Smooth muscle cell (in vitro differentiated cells): ENCODE data around the gene PNLIPRP3. TPM values are rescaled to one million over a fixed set of nuclear protein-coding genes. Genes with fewer than 3 reads are reported as not detected.

ENCODE experiments used
- DNase-seq: peaks from one replicate; lab custom pipeline; 2025; ENCODE audit not compliant: unreplicated experiment; lab: John Stamatoyannopoulos, UW
- H2AFZ ChIP-seq: fragments of 200-600 bp; sonication (generic); 2 replicates; pipeline ENCODE4 v1.6.0; 2016; ENCODE audit warnings: antibody characterized with exemption, low read depth, mild to moderate bottlenecking
- H3F3A ChIP-seq: fragments of 200-600 bp; sonication (generic); 2 replicates; pipeline ENCODE4 v1.6.0; 2017; ENCODE audit warnings: antibody characterized with exemption, low read depth
- H3K27ac ChIP-seq: fragments of 200-600 bp; sonication (generic); 2 replicates; pipeline ENCODE4 v1.5.1; 2016; ENCODE audit warnings: low read depth, mild to moderate bottlenecking
- H3K27me3 ChIP-seq: fragments of 200-600 bp; sonication (generic); 2 replicates; pipeline ENCODE4 v1.6.1; 2016; ENCODE audit warnings: low read depth, mild to moderate bottlenecking
- H3K36me3 ChIP-seq: fragments of 200-600 bp; sonication (generic); 2 replicates; pipeline ENCODE4 v1.5.1; 2016; ENCODE audit warnings: low read depth
- H3K4me1 ChIP-seq: fragments of 200-600 bp; sonication (generic); 2 replicates; pipeline ENCODE4 v1.5.1; 2016; ENCODE audit warnings: low read depth
- H3K4me2 ChIP-seq: fragments of 200-600 bp; sonication (generic); 2 replicates; pipeline ENCODE4 v1.6.0; 2016; ENCODE audit warnings: mild to moderate bottlenecking
- H3K4me3 ChIP-seq: fragments of 200-600 bp; sonication (generic); 2 replicates; pipeline ENCODE4 v1.5.1; 2016; ENCODE audit warnings: mild to moderate bottlenecking
- H3K79me2 ChIP-seq: fragments of 200-600 bp; sonication (generic); 2 replicates; pipeline ENCODE4 v1.6.0; 2016; ENCODE audit warnings: low read depth, mild to moderate bottlenecking
- H3K9ac ChIP-seq: fragments of 200-600 bp; sonication (generic); 2 replicates; pipeline ENCODE4 v1.6.0; 2016; ENCODE audit warnings: low read depth
- H3K9me3 ChIP-seq: fragments of 200-600 bp; sonication (generic); replicated peaks from 2 replicates; pipeline ENCODE4 v1.5.1; 2016; ENCODE audit warnings: low read depth
- H4K20me1 ChIP-seq: fragments of 200-600 bp; sonication (generic); 2 replicates; pipeline ENCODE4 v1.6.0; 2016; ENCODE audit warnings: low read depth
- WGBS: methylation state at CpG from one replicate; pipeline ENCODE4 v1.1.7; 2016; ENCODE audit warnings: low lambda C conversion rate; 5-methylcytosine and 5-hydroxymethylcytosine counted together
- polyA plus RNA-seq: library from polyadenylated mRNA; unstranded; fragments of >200 nt; fragmentation: Nextera tagmentation; extraction: Ambion mirVana; gene quantifications from 2 replicates; pipeline ENCODE4 v1.2.1, GENCODE V29; 2016
- total RNA-seq: library from RNA; depleted of rRNA; stranded (reverse); fragments of >200 nt; gene quantifications from 2 replicates; pipeline ENCODE4 v1.2.3, GENCODE V29; 2014
- TF ChIP-seq, protein P1 (sequence below): fragments of 200-600 bp; sonication (generic); IDR thresholded peaks from 2 replicates; pipeline ENCODE4 v1.5.1; 2017; ENCODE audit warnings: borderline replicate concordance, mild to moderate bottlenecking, antibody characterized with exemption; ENCODE audit not compliant: insufficient read depth, poor library complexity, severe bottlenecking

Gene PNLIPRP3
- 0.31 TPM in 2 replicates for total RNA-seq
- polyA plus RNA-seq, result not detected in 2 replicates

DNA sequence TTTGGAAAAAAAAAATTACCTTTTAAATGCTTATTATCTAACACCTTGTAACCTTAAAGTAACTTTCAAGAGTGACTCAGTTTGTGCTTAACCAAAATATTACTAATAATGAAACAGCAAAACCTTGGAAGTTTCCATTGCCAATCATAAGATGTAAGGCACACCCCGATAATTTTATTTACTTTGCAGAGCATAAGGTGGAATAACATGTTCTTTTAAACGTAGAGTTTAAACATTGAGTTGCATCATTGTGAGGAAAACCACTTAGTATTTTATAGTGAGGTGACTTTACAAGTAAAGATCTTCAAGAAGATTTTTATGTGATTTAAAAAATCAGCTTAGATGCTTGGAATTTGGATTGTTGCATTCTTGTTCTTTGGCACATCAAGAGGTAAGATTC lies at the start of gene PNLIPRP3:
PNLIPRP3 (plus strand) TSS at position 177 of the 400 bp plus-strand sequence; CDS start at position 343, 166 bp downstream.
- no peak within 1 kb of the TSS for H2AFZ ChIP-seq
- no peaks in the 10 kb centered on the region for H3K4me1 ChIP-seq
- H4K20me1 ChIP-seq, result no peaks in the 10 kb centered on the region
- H3K4me2 ChIP-seq, result no peak within 1 kb of the TSS
- no peaks in the 10 kb centered on the region for H3K9me3 ChIP-seq
- H3K4me3 ChIP-seq, result no peak within 1 kb of the TSS
- DNase-seq, result no peak
- WGBS, result 80% methylated on average over 2 of the region's 2 CpGs
- H3K27ac ChIP-seq, result no peak within 1 kb of the TSS
- H3F3A ChIP-seq, result no peaks in the 10 kb centered on the region
- TF ChIP-seq, protein P1, sequence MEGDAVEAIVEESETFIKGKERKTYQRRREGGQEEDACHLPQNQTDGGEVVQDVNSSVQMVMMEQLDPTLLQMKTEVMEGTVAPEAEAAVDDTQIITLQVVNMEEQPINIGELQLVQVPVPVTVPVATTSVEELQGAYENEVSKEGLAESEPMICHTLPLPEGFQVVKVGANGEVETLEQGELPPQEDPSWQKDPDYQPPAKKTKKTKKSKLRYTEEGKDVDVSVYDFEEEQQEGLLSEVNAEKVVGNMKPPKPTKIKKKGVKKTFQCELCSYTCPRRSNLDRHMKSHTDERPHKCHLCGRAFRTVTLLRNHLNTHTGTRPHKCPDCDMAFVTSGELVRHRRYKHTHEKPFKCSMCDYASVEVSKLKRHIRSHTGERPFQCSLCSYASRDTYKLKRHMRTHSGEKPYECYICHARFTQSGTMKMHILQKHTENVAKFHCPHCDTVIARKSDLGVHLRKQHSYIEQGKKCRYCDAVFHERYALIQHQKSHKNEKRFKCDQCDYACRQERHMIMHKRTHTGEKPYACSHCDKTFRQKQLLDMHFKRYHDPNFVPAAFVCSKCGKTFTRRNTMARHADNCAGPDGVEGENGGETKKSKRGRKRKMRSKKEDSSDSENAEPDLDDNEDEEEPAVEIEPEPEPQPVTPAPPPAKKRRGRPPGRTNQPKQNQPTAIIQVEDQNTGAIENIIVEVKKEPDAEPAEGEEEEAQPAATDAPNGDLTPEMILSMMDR, result no peak
- no peaks in the 10 kb centered on the region for H3K27me3 ChIP-seq
- no peaks in the 10 kb centered on the region for H3K36me3 ChIP-seq
- H3K9ac ChIP-seq, result no peak within 1 kb of the TSS
- no peaks in the 10 kb centered on the region for H3K79me2 ChIP-seq

DNA sequence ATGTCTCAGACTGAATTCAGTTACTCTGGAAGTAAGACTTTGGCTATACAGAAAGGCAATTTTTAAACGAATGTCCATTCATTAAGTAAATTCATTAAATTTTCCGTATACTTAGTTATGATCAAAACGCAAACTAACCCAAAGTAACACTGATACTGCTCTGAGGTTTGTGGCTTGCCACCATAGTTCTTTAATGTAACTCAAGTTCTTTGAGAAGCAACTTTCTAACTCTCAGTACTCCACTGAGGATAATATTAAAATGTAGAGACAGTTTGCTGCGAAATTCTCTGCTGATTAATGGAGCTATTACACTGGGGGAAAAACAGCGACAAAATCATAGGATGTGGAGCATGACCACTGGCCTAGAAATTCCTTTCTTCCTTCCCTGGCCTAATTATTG lies 45.4 kb upstream of the PNLIPRP3 start:
- Histone ChIP-seq H3K27ac (no peak overlapping the region), H2AFZ (no peak overlapping the region), H3K9me3 (no peaks in the 10 kb centered on the region), H3K9ac (no peak overlapping the region), H3K4me3 (no peak overlapping the region), H3K79me2 (no peaks in the 10 kb centered on the region), H3K36me3 (no peaks in the 10 kb centered on the region), H3K4me1 (no peaks in the 10 kb centered on the region), H4K20me1 (no peaks in the 10 kb centered on the region), H3K4me2 (no peak overlapping the region), H3F3A (no peaks in the 10 kb centered on the region), H3K27me3 (no peaks in the 10 kb centered on the region)
- TF ChIP-seq, protein P1, result no peak
- WGBS, result 94% methylated on average over 5 of the region's 5 CpGs
- no peak for DNase-seq

DNA sequence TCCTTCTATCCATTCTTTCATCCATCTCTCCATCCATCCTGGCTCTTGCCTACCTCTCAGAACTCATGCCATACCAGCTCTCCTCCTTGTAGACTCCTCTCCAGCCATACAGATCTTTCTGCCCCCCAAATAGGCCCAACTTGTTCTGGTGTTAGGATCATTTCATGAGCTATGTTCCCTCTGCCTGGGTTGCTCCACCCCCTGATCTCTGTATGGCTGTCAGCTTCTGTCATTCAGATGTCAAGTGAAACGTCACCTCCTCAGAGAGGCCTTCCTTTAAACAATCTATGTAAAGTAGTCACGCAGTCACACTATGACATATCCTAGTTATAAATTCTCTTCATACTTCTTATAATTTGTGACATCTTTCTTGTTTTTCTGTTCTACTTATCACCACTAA lies 42.3 kb upstream of the PNLIPRP3 start:
- no peak overlapping the region for H3K4me3 ChIP-seq
- no peaks in the 10 kb centered on the region for H3K9me3 ChIP-seq
- TF ChIP-seq, protein P1, result no peak
- no peak overlapping the region for H3K27ac ChIP-seq
- H4K20me1 ChIP-seq, result no peaks in the 10 kb centered on the region
- H3K4me1 ChIP-seq, result no peaks in the 10 kb centered on the region
- no peaks in the 10 kb centered on the region for H3K27me3 ChIP-seq
- H3K4me2 ChIP-seq, result no peak overlapping the region
- DNase-seq, result no peak
- 72% methylated on average over 2 of the region's 2 CpGs for WGBS
- no peaks in the 10 kb centered on the region for H3K79me2 ChIP-seq
- no peaks in the 10 kb centered on the region for H3K36me3 ChIP-seq
- H3F3A ChIP-seq, result no peaks in the 10 kb centered on the region
- H2AFZ ChIP-seq, result no peak overlapping the region
- H3K9ac ChIP-seq, result no peak overlapping the region
